ENCODE data around the gene SCN11A.

SCN11A gene

DNA sequence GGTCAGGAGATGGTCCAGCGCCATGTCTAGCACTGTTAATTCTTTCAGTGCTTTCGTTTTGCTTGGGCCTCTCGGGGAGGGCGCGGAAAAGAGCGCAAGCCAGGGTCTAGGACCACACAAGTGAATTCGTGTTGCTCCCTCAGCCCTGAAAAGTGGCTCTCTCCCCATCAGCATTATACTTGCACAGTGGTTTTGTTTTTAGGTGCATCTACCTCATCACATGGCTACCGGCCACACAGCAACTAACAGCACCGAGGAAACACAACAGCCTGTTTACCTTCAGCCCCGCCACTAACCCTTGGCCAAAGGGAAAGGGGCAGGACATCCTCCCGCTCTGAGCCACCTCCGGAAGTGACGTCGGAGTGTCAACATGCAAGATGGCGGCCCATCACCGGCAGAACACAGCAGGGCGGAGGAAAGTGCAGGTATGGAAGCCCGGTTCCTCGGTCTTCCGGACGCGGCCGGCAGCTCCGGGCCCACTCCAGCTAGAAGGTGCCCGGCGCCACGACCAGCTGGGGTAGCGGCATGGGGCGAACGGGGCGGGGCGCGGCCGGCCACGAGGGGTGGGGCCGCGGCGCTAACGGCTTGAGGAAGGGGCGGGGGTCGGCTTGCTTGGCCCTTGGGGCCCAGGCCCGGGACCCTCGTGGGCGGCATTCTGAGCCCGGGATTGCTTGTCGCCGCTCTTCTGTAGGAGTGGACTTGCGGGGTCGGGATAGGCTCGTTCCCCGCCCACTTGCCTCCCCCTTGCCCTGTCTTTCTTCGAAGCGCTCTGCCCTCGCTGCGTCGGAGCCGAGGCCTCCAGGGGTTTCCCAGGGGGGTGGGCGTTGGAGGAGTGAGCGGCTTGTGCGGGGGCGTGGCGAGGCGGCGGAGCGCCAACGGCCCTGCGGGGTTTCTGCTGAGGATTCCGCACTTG is at the start of gene SCN11A, which contains the start of gene WDR48:
Gene SCN11A, minus strand, starts transcription at position 296 of the 913 bp plus-strand sequence. CDS start 101,582 bp downstream, outside the sequence.
Gene WDR48, plus strand, starts transcription at position 368 of the 913 bp plus-strand sequence. Its CDS starts 10 bp downstream, at position 378.
- peak within 1 kb of the TSS; percentile 49 to 98 (median 93) for H3K27ac ChIP-seq

DNA sequence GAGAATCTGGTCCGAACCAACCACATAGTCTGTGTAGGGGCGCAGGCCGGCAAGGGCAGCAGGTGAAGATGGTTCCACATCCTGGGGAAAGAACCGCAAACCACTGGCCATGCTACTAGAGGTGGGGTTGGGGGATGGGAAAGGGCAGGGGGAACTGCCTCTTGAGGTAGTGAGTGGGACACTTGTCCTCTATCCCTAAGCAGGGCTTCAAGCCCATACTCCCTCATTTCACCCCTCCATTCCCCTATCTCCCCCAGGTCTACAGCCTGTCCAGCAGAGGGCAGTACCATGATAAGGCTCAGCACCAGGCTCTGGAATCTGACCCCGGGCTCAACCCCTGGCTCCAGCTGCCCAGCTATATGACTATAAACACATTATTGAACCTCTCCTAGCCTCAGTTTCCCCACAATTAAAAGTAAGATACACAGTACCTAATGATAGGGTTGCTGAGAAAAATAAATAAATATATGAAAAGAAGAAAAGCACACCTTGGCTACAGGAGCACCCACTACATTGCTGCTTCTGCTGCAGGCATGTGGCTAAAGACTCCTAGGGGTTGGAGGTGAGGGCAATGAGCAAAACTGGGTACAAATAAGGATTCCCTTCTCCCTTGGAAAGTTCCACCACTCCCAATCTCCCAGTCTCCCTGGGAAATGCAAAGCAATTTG is 49.4 kb upstream of the SCN11A start:
- Histone ChIP-seq H3K4me3 (no peak overlapping the region), H3K27ac (no peak overlapping the region)

More for the DNA sequence above, at the start of gene SCN11A, which contains the start of gene WDR48:
- H3K4me3 ChIP-seq, result peak within 1 kb of the TSS; percentile 73 to 100 (median 97)

DNA sequence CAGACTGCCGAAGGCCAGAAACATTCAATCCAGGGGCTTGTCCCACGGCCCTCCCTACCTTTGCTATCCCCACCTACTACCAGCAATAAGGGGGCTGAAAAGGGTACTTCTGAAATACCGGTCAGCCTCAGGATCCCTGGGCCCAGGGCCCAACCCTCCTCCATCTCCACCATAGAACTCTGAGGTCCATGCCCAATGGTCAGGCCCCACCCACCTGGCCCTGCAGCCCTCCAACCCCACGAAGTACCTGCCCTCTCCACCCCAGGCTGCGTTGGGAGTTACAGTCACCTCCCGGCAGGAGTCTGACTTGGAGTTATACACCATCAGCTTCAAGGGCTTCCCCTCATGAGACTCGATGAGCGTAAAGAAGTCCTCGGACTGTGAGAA is 48.7 kb upstream of the SCN11A start:
- Histone ChIP-seq H3K4me3 (no peak overlapping the region), H3K27ac (no peak overlapping the region)

DNA sequence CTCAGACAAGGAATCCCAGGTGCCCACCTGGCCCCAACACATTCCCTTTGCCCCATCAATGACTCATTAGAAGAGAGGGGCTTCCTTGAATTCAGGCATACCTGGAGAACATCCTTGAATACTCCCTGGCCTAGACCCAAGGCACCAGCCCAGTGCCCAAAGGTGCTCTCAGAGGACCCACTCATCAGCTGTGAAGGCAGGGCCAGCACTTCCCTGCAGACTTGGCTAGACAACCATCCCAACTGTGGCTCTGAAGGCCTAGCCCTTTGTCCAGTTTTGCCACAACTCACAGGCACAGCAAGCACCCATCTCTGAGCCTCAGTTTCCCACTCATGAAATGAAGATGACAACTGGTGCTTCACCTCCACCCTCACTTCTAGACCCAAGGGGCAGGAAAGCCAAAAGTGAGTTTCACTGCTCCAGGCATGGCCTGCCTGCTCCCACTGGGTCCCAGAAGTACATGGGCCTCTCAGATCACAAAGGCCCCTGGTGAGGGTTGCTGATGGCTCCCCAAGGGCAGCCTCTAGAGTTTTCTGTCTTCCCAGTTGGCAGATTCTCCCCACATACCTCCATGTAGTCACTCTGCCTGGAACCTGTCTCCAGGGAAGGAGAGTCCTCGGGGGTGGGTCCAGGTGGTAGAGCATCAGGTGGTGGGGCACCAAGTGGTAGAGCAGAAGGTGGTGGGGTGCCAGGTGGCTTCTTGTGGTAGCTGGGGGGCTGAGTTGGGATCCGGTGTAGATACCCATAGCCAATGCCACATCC is 48.2 kb upstream of the SCN11A start:
- Histone ChIP-seq H3K27ac (no peak overlapping the region), H3K4me3 (no peak overlapping the region)

DNA sequence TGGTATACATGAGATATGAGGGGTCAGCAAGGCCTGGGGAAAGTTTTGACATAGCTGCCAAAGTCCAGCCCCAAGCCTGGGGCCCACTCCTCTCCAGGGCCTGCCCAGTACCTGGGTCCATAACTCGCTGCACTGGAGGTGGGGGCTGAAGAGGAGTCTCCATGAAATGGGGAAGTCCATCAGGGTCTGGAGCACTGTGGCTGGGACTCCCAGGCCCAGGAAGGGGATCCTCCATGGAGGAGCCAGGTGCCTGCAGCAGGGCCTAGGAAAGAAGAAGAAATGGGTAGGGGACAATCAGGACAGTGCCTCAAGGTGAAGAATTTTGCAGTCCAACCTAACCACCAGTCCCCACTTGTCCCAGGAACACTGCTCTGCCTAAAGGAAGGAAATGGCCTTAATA is 47.5 kb upstream of the SCN11A start:
- Histone ChIP-seq H3K4me3 (no peak overlapping the region), H3K27ac (no peak overlapping the region)

DNA sequence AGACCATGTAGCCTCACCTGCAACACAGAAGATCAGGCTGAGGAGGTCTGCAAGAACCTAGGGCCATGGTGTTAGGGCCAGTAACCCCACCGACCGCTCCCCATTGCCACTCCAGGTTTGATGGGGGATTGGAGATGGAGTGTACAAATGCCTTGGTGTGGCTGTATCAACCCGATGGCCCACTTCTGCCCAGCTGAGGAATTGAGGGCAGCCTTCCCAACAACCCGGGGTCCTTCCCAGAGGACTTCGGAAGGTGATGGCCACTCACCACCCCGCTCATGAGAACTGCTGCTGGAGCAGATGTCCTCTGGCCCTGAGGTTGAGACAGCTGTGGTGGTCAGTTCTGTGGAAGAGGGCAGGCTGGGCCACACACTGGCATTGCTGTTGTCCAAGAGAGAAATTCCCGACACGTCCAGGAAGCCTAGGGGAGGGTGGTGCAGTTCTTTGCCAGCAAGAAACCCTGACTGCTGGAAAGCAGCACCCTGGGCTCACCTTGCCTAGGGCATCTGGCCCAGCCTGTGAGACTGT is 46.8 kb upstream of the SCN11A start:
- Histone ChIP-seq H3K27ac (no peak overlapping the region), H3K4me3 (no peak overlapping the region)

DNA sequence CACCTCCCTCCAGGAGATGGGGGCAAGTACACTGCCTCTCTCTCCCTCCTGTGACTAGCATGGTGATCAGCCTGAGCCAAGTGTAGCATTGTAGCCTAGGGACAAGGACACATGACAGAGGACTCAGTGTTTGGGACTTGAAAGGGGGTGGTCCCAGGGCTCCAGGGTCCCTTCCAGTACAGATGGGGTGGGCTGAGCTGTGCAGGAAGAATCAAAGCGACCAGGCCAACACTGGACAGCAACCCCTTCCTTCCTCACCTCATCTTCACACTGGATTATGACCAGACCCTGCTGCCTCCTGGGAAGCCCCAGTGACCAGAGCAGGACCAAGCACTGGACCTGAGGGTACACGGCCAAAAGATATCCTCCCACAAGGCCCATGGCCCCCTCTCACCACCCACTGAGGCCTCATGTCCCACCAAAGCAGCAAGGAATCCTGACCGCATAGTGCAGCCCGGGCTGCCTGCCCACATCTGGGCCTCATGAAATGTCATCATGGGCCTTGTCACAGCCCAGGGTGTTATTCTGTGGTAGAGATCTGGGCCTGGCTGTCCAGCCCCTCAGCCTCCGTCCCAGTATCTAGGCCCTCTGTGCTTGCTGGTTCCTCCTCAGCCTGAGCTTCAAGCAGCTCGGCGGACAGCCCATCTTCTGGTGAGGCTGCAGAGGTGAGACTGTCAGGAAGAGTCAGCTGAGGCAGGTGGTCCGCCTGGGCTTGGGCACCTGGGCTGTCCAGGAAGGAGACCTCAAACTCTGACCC is 46.1 kb upstream of the SCN11A start:
- Histone ChIP-seq H3K4me3 (no peak overlapping the region), H3K27ac (peak overlapping the region in 1 of 21 experiments; percentile 20)

DNA sequence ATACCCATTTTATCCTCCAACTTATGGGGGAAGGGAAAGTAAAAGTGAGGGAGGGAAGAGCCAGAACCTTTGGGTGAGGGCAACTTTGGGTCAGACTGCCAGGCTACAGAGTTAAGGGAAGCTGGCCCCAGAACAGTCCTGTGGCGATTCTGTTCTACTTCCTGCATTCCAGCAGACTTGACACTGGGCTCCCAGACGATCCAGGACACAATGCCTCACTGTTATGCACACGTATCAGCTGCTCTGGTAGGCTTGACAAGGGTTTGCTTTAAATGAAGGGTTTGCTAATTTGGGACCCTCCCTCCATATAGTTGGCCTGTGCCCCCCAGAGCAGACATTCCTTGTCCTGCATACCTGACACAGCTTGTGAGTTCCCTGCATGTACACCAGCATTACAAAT is 45.0 kb upstream of the SCN11A start:
- H3K4me3 ChIP-seq, result no peak overlapping the region
- H3K27ac ChIP-seq, result peak overlapping the region in 1 of 21 experiments; percentile 9

DNA sequence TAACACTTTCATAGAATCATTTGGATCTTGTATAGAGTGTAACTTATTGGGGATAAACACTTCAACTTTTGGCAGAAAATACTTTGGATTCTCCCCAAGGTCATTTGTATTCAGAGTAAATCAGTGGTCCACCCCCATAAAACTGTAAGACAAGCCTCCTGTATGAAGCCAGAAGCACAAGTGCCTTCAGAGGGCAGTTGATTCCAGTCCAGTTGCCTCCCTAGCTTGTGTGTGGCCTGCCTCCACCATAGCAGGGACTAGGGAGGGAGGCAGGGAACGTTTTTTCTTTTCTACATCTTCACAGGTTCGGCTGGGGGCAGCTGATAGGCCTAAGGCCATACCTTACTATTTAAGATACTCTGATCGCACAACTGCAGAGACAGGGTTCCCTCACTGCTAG is 44.0 kb upstream of the SCN11A start:
- peak overlapping the region in 2 of 21 experiments; percentile 12 to 31 for H3K27ac ChIP-seq
- no peak overlapping the region for H3K4me3 ChIP-seq

DNA sequence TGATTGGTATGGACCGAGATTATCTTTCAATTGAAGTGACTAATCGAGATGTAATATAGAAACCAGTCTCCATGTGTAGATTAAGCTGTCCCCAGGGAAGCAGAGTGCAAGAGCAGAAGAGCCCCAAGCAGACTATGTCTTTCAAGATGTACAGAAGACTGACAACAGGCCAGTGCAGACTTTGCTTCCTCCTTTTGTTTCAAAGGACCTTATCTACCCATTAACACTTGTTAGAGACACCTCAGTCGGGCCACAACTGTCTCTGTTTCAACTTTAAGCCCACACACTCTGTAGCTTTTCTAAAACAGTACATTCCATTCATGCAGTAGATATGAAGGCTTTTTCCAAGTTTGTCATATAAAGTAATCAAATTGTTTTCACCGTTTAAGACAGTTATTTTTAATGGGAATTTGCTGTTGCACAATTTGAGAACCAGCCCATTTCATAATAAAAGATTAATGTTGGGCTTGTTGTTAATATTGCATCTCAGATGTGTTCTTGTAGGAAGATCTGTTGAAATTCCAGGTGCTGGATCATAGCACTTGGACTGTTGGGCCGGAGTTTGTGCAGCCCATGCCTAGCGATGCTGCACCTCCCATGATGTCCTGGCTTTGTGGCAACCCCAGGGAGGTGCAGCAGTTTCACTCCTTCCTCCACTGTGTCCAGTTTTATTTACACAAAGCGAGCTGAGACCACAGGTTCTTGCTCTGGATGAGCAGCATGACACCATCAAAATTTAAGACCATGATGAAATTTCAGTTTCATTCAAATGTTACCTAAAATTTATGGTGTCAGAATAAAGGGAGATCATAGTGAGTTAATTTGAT is 43.3 kb upstream of the SCN11A start:
- no peak overlapping the region for H3K27ac ChIP-seq
- H3K4me3 ChIP-seq, result no peak overlapping the region

DNA sequence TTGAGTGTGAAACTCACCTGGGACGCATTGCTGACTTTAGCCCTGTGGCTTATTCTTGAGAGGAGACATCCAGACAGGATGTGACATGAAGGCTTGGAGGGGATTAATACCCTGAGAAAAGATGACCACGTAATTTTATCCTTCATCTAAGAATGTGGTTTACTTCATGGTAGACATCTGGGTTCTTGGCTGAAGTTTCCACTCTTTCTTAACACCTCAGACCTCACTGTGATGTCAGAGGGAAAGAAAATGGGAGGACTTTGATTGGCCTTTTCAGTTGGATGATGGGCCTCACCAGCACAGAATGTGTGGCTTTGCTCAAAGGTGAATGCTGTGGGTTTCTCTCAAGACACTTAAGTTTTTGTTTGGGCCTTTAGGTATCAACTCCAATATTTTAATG is 39.2 kb upstream of the SCN11A start:
- H3K4me3 ChIP-seq, result no peak overlapping the region
- H3K27ac ChIP-seq, result no peak overlapping the region

DNA sequence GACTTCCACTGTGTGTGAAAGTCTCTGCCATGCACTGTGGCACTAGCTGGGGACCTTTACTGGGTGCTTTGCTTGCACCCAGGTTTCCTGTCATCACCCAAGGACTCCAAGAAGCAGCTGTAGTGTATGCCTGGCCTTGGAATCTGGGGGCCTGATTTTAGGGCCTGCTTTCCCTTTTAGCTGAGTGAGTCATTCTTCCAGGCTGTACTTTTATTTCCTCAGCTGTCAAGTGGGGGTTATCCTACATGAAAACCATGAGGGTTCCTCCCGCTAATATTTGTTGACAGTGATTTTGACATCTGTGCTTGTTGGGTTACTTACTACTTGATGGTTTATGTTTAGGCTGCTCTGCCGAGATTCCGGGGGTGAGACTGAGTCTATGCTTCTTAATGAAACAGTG is 37.1 kb upstream of the SCN11A start:
- H3K27ac ChIP-seq, result no peak overlapping the region
- H3K4me3 ChIP-seq, result no peak overlapping the region

DNA sequence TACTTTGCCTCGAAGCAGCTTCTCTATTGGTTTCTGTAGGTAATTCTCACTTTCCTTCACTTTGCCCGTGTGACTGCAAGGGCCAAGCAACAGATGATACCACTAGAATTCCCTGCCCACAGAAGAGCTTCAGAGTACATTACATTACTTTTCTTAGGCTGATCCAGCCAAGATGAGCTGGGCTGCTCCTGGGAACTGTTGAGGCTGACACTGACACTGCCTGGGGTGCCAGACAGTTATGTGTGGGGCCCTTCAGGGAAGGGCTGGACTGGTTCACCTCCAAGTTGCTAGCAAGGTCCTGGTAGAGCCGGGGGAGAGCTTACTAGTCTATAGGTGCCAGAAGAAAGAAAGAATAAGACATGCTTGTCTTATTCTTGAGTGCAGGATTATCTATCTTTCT is 36.7 kb upstream of the SCN11A start:
- H3K4me3 ChIP-seq, result no peak overlapping the region
- H3K27ac ChIP-seq, result no peak overlapping the region

DNA sequence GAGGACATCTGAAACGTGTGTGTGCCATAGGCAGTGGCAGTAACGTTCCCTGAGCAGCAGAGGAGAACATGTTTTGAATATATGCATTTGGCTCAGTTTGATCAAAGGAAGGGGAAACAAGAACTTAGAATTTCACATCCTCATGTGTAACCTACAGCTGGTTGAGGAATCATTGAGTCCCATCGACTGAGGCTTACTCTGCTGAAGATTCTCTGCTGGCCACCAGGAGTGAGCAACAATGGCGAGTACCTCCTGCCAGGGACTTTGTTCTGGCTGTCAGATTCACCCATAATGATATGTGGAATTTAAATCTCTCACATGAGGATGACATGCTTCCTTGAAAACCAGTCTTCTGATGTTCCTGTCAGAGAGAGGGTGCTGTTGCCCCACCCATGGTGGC is 34.4 kb upstream of the SCN11A start:
- Histone ChIP-seq H3K27ac (no peak overlapping the region), H3K4me3 (no peak overlapping the region)

DNA sequence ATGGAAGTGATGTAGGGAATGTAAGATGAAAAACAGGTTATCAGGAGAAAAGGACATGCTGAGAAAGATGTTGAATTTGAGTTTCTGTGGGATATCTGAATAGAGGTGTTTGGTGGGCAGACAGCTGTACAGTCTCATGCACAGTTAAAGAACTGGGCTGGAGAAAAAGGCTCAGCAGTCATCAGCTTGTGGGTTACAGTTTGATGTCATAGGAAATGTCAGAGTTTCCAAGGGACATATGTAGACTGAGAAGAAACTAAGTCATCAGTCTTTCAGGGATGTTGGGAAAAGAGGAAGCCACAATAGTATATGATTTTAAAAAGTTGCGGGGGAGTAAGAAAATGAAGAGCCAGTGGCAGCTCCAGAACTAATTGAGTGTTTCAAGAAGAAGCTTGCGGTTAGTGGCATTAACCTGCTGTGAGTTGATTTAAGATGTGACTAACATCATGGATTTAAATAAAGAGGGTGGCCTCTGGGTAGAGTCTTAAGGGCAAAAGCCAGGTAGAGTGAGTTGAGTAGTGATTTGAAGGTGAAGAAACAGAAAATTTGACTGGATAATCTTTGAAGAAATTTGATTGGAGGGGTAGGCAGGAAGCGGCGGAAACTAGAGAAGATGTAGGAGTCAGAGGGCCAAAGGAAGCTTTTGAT is 31.0 kb upstream of the SCN11A start:
- Histone ChIP-seq H3K27ac (no peak overlapping the region), H3K4me3 (no peak overlapping the region)

DNA sequence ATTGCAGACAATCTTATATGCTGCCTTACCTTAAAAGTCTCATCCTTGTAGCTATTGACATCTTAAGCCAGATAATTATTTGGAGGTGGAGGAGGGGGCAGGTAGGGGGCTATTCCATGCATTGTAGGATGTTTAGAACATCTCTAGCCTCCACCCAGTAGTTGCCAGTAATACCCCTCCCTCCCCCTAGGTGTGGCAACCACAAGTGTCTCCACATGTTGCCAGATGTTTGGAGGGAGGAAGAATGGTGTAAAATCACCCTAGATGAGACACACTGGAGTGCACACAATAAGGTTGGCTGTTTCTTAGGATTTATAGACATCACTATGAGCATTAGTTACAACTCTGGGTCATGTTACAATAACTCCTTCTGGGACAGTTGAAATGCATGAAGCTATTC is 28.3 kb upstream of the SCN11A start:
- H3K4me3 ChIP-seq, result no peak overlapping the region
- H3K27ac ChIP-seq, result no peak overlapping the region

DNA sequence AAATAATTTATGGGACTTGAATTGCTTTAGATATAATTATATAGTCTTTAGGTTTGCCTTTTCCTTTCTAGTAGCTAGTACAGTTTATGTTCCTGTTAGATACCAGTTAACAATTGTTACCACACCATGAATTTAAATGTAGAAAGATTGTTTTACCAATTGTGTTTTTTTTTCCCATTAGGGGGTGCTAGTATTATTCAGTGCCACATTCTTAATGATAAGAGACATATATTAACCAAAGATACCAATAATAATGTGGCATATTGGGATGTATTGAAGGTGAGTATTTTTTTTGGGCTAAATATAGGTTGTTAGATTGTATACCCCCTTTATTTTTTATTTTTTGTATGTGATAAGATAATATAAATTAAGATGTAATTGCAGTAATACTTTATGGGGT is 27.8 kb upstream of the SCN11A start:
- no peak overlapping the region for H3K4me3 ChIP-seq
- H3K27ac ChIP-seq, result no peak overlapping the region

DNA sequence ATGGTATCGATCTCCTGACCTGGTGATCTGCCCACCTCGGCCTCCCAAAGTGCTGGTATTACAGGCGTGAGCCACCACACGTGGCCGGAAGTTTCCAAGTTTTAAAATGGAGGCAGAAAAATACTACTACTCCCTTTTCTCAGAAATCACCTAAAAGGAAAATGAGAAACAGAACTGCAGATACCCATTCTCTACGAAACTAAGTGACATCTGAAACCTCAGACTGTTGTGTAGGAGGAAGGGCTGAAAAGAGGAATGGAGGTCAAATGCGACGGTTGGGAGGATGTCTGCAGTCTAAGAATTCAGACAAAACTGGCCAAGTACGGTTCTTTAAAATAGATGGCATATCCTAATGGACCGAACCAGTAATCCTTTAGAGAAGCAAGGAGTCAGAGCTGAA is 24.2 kb upstream of the SCN11A start:
- Histone ChIP-seq H3K4me3 (no peak overlapping the region), H3K27ac (no peak overlapping the region)

Measured in skin epidermis (tissue), 12 donors.